Tibial artery (tissue), 4 donors: ENCODE data around the gene ATP6AP1.

Experiments used
- DNase-seq, 2 donors: peaks; one replicate each; pipeline ENCODE4 v3.0.0-alpha.2; 2019
- H3K27ac ChIP-seq, 2 donors: fragments of 200-600 bp; sonication (generic) in 1 of 2; 1 replicate in 1 of 2; 2 replicates in 1 of 2; pipeline ENCODE4 v1.5.1; 2018 to 2019; ENCODE audit warnings: mild to moderate bottlenecking in 1 of 2
- H3K27me3 ChIP-seq, 2 donors: fragments of 200-600 bp; sonication (generic) in 1 of 2; one replicate each; pipeline versions ENCODE4 v1.5.1 to v1.6.0; 2016 to 2019
- H3K36me3 ChIP-seq, 3 donors: fragments of 200-600 bp; sonication (generic) in 2 of 3; one replicate each; pipeline ENCODE4 v1.5.1; 2016 to 2019; ENCODE audit warnings: mild to moderate bottlenecking in 2 of 3
- H3K4me1 ChIP-seq, 4 donors: fragments of 200-600 bp; sonication (generic) in 2 of 4; 1 replicate in 3 of 4; 2 replicates in 1 of 4; pipeline ENCODE4 v1.5.1; 2016 to 2019
- H3K4me3 ChIP-seq, 2 donors: fragments of 200-600 bp; sonication (generic) in 1 of 2; 1 replicate in 1 of 2; 2 replicates in 1 of 2; pipeline ENCODE4 v1.5.1; 2018 to 2019; ENCODE audit warnings: mild to moderate bottlenecking in 2 of 2
- H3K9me3 ChIP-seq, 3 donors: fragments of 200-600 bp; sonication (generic) in 1 of 3; one replicate each; pipeline ENCODE4 v1.5.1; 2016 to 2019
- intact Hi-C: fragments of 100-400 bp; cut with DNase I; formaldehyde crosslinking; loops from one replicate; pipeline ENCODE4 v1.15.0; 2023; ENCODE audit warnings: low total_unique reads
- TF ChIP-seq, protein P1 (sequence below), 2 experiments: fragments of 200-600 bp in 1 of 2; fragments of 450-650 bp in 1 of 2; IDR thresholded peaks; one replicate each; pipeline ENCODE4 v1.5.1; 2017 to 2019; ENCODE audit warnings: antibody characterized with exemption in 2 of 2, mild to moderate bottlenecking in 1 of 2, moderate library complexity in 1 of 2

The ATP6AP1 gene

DNA sequence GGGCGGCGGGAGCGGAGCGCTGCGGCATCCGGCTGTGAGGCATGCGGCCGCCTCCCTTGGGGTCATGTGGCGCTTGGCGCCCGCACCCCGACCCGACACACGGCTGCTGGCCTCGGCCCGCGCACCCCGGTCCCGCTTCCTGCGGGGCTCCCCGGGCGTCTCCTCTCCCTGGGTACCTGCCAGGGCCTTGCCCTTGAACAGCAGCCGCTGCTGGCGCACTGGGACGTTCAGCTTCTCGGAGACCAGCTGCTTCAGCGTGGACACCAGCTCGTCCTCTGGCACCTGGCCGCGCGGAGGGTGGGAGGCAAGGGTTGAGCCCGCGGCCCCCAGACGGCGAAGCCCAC lies 57.5 kb downstream of the ATP6AP1 start:
- no peaks in the 10 kb centered on the region for H3K27me3 ChIP-seq
- intact Hi-C loops, result no loop called here
- H3K36me3 ChIP-seq, result peaks cover 0 to 19% (median 6%) of the 10 kb centered on the region in 3 donors
- H3K9me3 ChIP-seq, result no peaks in the 10 kb centered on the region
- H3K4me3 ChIP-seq, result peak overlapping the region; percentile 76 to 84
- TF ChIP-seq, protein P1, sequence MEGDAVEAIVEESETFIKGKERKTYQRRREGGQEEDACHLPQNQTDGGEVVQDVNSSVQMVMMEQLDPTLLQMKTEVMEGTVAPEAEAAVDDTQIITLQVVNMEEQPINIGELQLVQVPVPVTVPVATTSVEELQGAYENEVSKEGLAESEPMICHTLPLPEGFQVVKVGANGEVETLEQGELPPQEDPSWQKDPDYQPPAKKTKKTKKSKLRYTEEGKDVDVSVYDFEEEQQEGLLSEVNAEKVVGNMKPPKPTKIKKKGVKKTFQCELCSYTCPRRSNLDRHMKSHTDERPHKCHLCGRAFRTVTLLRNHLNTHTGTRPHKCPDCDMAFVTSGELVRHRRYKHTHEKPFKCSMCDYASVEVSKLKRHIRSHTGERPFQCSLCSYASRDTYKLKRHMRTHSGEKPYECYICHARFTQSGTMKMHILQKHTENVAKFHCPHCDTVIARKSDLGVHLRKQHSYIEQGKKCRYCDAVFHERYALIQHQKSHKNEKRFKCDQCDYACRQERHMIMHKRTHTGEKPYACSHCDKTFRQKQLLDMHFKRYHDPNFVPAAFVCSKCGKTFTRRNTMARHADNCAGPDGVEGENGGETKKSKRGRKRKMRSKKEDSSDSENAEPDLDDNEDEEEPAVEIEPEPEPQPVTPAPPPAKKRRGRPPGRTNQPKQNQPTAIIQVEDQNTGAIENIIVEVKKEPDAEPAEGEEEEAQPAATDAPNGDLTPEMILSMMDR (IDR thresholded peaks at IDR 0.05), result no peak
- peaks cover 0 to 36% (median 20%) of the 10 kb centered on the region in 4 donors for H3K4me1 ChIP-seq
- DNase-seq, result no peak
- H3K27ac ChIP-seq, result peak overlapping the region; percentile 76 to 82
